Epithelial cell of proximal tubule (primary cell): ENCODE measurements around the gene WNT2B. TPM values are rescaled to one million over a fixed set of nuclear protein-coding genes. Genes with fewer than 3 reads are reported as not detected.

Source experiments
- DNase-seq: peaks from one replicate; pipeline ENCODE4 v3.0.0-alpha.2; 2011; ENCODE audit warnings: low read depth
- H3K4me3 ChIP-seq: 2 replicates; pipeline ENCODE4 v1.5.1; 2011; ENCODE audit warnings: low read depth, mild to moderate bottlenecking, low read length
- total RNA-seq: library from RNA; depleted of rRNA; stranded (reverse); fragments of >200 nt; gene quantifications from 2 replicates; pipeline ENCODE4 v1.2.3, GENCODE V29; 2015
- TF ChIP-seq, protein P1 (sequence below): conservative IDR thresholded peaks from 2 replicates; pipeline ENCODE4 v1.5.1; 2012; ENCODE audit warnings: low read depth, mild to moderate bottlenecking, low read length

Gene WNT2B
- total RNA-seq, 1 donor from 2014 or later, result 4.8 TPM

DNA sequence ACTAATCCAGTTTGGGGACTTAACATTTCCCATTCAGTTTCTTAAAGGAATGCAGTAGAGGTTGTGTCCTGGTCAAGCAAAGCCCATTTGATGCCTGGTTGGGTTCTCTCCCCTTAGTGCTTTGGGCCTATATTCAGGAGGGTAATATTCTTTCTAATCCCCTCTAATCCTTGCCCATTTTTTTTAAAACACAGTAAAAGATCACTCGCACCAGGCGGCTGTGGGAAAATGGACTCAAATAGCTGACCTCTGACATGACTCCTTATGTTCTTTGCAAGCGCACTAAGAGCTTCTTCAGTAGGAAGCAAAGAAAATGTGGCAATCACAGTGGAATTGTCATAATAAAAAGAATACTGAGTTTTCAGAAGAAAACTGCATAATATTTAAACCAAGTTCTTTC lies 49.9 kb downstream of the WNT2B start:
- H3K4me3 ChIP-seq, result no peak overlapping the region
- TF ChIP-seq, protein P1, sequence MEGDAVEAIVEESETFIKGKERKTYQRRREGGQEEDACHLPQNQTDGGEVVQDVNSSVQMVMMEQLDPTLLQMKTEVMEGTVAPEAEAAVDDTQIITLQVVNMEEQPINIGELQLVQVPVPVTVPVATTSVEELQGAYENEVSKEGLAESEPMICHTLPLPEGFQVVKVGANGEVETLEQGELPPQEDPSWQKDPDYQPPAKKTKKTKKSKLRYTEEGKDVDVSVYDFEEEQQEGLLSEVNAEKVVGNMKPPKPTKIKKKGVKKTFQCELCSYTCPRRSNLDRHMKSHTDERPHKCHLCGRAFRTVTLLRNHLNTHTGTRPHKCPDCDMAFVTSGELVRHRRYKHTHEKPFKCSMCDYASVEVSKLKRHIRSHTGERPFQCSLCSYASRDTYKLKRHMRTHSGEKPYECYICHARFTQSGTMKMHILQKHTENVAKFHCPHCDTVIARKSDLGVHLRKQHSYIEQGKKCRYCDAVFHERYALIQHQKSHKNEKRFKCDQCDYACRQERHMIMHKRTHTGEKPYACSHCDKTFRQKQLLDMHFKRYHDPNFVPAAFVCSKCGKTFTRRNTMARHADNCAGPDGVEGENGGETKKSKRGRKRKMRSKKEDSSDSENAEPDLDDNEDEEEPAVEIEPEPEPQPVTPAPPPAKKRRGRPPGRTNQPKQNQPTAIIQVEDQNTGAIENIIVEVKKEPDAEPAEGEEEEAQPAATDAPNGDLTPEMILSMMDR, result no peak
- DNase-seq, result no peak

GRCh38 chr1:112563341-112563740 lies 54.6 kb downstream of the WNT2B start:
- H3K4me3 ChIP-seq, result no peak overlapping the region
- TF ChIP-seq, protein P1, result no peak
- no peak for DNase-seq

DNA sequence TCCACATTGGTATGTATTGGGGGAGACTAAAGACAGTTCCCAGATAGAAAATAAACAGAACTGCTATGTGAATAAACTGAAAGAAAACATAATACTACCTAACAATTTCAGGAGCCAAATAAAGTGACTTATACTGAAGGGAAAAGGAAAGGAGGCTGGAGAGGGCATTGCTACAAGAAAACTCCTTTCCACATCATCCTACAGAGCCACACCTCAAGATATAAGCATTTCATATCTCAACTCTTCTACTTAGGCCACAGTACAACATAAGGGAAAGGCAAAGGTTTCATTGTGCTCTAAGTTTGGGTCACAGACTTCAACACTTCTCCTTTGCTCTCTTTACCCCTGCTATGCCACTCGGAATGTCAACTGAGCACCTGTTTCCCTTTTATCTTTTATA lies 55.3 kb downstream of the WNT2B start:
- no peak overlapping the region for H3K4me3 ChIP-seq
- DNase-seq, result no peak
- TF ChIP-seq, protein P1, result no peak

GRCh38 chr1:112565800-112566199 lies 57.0 kb downstream of the WNT2B start:
- no peak overlapping the region for H3K4me3 ChIP-seq
- DNase-seq, result no peak
- TF ChIP-seq, protein P1, result no peak

DNA sequence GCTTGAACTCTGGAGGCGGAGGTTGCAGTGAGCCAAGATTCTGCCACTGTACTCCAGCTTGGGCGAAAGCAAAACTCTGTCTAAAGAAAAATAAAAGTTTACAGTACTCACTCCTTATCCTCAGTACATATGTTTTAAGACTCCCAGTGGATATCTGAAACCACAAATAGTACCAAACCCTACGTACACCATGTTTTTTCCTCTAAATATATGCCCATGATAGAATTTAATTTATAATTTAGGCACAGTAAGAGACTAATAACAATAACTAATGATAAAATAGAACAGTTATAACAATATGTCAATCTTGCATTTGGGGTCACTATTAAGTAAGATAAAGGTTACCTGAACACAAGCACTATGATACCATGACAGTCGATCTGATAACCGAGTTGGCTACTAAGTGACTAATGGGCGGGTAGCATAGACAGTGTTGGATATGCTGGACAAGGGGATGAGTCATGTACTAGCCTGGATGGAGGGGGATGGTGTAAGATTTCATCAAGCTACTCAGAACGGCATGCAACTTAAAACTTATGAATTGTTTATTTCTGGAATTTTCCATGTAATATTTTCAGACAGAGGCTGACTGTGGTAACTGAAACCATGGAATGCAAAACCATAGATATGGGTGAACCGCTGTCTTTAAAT lies 66.5 kb downstream of the WNT2B start:
- H3K4me3 ChIP-seq, result no peak overlapping the region
- TF ChIP-seq, protein P1, result no peak
- no peak for DNase-seq

DNA sequence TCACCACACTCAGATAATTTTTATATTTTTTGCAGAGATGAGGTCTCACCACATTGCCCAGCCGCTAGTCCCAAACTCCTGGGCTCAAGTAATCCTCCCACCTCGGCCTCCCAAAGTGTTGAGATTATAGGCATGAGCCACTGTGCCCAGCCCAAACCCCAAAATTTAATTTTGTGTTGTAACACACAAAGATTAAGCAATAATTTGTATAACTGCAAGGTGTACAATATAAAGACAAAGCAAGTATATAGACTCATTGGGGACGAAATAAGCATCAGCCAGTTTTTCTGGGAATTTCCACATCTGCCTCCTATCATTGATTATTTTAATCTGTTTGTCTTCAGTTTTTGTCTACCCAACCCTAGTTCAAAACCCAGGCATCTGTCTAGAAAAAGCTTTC lies 67.5 kb downstream of the WNT2B start:
- no peak for DNase-seq
- H3K4me3 ChIP-seq, result no peak overlapping the region
- TF ChIP-seq, protein P1, result no peak

Other genes with a start within 250 kb of the WNT2B start
- gene CTTNBP2NL, start 112.8 kb upstream of the WNT2B start, total RNA-seq, result 26.1 and 27.2 TPM in 2 replicates
- 7.4 and 16.7 TPM in 2 replicates for gene ST7L, start 110.2 kb downstream of the WNT2B start, total RNA-seq
- gene CAPZA1, start 110.9 kb downstream of the WNT2B start, total RNA-seq, result 215 and 311 TPM in 2 replicates
- 35.7 and 46.4 TPM in 2 replicates for gene MOV10, start 165.7 kb downstream of the WNT2B start, total RNA-seq
- 766 and 1,011 TPM in 2 replicates for gene RHOC, start 198.2 kb downstream of the WNT2B start, total RNA-seq
- gene PPM1J, start 206.4 kb downstream of the WNT2B start, total RNA-seq, result 3.2 and 7.7 TPM in 2 replicates